AG09309 (cell line): ENCODE measurements around the gene WWC1.

ENCODE experiments used
- DNase-seq: peaks from one replicate; pipeline ENCODE4 v3.0.0-alpha.2; 2010; ENCODE audit warnings: low read depth
- H3K4me3 ChIP-seq: 2 replicates; pipeline ENCODE4 v1.5.1; 2011; ENCODE audit warnings: mild to moderate bottlenecking, low read depth, low read length, moderate library complexity; ENCODE audit not compliant: control insufficient read depth
- TF ChIP-seq, protein P1 (sequence below): IDR thresholded peaks from 2 replicates; pipeline ENCODE4 v1.5.1; 2011; ENCODE audit warnings: mild to moderate bottlenecking, low read depth, low read length, inconsistent platforms; ENCODE audit not compliant: insufficient read depth, control insufficient read depth; ENCODE audit errors: missing control alignments

WWC1 gene

DNA sequence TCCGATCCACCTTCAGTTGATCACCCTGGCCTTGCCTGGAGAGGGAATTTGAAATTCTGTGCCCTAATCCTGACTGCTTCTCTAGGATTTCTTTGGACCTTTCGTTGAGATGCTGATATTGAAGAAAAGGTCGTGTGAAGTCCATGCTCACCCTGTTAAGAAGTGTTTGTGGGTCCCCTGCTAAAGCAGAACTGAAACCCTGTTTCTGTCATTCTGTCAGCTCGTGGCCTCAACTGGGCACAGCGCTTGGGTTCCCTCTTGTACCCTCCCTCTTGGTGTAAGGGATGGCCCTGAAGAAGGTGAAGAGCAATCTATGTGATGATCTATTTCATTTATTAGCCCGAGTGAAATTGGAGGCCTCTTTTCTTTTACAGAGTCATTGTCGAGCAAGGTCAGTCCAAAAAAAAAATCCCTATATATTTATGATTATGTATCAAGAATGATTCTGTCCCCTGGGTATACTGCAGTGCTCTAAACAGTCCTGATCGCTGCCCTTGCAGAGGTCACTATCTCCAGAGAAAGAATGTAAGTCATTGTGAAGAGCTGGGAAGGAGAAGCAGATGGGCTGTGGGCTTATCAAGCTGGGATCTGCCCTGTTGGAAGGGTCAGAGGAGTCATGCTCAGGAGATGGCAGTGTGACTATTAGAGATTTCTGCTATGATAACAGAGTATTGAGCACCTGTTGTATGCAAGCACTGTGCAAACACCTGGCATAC is 56.1 kb downstream of the WWC1 start:
- H3K4me3 ChIP-seq, result no peak overlapping the region
- TF ChIP-seq, protein P1, sequence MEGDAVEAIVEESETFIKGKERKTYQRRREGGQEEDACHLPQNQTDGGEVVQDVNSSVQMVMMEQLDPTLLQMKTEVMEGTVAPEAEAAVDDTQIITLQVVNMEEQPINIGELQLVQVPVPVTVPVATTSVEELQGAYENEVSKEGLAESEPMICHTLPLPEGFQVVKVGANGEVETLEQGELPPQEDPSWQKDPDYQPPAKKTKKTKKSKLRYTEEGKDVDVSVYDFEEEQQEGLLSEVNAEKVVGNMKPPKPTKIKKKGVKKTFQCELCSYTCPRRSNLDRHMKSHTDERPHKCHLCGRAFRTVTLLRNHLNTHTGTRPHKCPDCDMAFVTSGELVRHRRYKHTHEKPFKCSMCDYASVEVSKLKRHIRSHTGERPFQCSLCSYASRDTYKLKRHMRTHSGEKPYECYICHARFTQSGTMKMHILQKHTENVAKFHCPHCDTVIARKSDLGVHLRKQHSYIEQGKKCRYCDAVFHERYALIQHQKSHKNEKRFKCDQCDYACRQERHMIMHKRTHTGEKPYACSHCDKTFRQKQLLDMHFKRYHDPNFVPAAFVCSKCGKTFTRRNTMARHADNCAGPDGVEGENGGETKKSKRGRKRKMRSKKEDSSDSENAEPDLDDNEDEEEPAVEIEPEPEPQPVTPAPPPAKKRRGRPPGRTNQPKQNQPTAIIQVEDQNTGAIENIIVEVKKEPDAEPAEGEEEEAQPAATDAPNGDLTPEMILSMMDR, result no peak
- no peak for DNase-seq

DNA sequence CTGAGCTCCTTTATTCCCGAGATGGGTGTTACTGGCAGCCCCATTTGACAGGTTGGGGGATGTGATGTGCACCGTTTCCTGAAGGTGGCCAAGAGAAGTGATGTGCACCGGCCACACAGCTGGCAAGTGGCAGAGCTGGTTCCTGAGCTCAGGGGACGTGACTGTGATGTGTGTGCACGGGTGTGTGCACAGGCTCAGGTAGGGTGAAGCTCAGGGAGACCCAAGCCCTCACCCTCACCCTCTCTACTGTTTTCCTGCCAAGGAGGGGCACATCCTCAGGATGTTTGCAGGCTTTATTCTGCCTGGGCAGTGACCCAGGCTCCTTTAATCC is 56.6 kb downstream of the WWC1 start:
- no peak for DNase-seq
- TF ChIP-seq, protein P1, result no peak
- no peak overlapping the region for H3K4me3 ChIP-seq

DNA sequence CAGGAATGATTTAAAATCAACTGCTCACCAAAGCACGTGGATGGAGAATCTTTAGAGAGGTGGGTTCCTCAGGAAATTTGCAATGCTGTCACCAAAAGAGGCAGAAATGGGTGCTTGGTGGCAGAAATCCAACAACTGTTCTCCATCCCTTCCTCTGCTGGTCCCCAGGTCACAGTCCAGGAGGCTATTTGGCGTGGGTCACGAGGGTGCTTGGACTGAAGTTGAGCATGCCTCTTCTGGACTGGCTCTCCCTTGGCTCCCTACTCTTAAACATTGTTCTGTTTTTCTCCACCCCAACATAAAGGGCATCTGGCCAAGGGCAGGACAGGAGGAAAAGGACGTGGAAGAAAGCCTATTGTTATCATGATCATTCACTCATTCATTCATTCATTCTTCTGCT is 58.9 kb downstream of the WWC1 start:
- no peak overlapping the region for H3K4me3 ChIP-seq
- no peak for DNase-seq
- TF ChIP-seq, protein P1, result no peak

DNA sequence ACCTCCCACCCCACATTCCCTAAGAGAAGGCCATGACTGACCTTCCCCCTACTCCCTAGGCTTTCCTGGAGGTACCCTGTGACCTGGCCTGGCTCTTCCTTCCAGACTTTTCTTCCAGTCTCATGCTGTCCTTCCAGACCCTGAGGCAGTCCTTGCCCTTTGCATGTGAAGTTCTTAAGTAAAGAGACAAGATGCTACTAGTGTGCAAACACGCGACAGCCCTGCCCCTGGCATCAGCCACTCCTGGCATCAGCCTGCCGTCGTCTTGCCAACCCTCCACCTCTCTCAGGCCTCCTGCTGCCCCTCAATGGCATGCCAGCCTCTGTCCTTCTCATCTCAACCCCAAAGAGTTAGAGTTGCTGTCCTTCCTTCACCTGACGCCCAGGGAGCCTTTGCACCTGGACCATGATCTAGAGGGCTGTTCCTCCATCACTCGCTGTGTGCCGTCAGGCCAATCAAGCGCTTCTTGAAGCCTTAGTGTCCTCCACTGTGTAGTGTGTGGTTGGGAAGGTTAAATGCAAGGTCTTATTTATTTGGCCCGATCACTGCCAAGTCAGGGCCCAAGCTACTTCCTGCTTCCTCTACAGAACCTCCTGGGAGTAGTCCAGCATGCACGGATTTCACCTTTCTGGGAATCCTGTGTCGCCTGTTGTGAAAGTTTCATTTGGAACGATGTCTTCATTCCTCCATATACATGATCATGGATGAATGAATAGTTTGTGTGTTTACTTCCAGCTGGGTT is 61.9 kb downstream of the WWC1 start:
- TF ChIP-seq, protein P1, result no peak
- no peak overlapping the region for H3K4me3 ChIP-seq
- no peak for DNase-seq

DNA sequence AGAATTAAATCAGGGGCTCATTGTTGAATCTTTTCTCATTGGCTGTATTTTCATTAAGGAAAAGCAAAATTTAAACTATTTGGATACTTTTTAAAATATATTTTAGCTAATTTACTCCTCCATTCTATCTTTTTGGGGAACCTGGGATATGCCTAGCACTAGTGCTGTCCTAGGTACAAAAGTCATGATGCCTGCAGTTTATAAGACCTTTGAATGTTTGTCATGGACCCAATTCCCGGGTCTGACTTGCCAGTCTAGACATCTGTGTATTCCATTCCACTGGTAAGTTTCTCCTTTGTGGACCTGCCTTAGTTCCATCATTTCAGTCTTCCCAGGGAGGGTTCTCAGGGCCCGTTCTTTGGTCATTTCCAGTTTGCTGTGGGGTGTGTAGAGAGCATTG is 63.0 kb downstream of the WWC1 start:
- TF ChIP-seq, protein P1, result no peak
- DNase-seq, result no peak
- H3K4me3 ChIP-seq, result no peak overlapping the region

DNA sequence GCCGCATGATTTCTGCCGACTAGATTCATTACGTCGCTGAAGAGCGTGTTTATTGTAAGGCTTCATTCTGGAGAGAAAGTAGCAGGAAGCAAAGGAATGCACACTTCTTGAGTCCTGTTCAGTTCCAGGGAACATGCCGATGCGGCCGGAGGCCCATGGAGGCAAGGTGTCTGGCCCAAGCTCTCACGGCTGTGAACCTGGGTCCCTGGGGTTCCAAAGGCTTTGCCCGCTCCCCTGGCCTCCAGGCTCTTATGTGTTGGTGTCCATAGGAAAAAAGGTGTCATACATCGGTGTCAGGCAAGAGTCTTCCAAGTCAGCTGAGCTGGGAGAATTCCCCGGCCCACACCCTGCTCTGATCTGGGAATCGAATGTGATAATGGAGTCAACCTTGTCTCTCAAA is 64.7 kb downstream of the WWC1 start:
- TF ChIP-seq, protein P1, result no peak
- DNase-seq, result no peak
- H3K4me3 ChIP-seq, result no peak overlapping the region
